AG09319 (cell line): Measurements from ENCODE around the gene ARHGAP22.

Source experiments
- DNase-seq: peaks from one replicate; pipeline ENCODE4 v3.0.0-alpha.2; 2010; ENCODE audit warnings: low read depth; ENCODE audit errors: extremely low read depth
- TF ChIP-seq, protein P1 (sequence below): IDR thresholded peaks from 2 replicates; pipeline ENCODE4 v1.5.1; 2011; ENCODE audit warnings: low read depth, mild to moderate bottlenecking, inconsistent platforms, low read length, moderate library complexity

The ARHGAP22 gene

DNA sequence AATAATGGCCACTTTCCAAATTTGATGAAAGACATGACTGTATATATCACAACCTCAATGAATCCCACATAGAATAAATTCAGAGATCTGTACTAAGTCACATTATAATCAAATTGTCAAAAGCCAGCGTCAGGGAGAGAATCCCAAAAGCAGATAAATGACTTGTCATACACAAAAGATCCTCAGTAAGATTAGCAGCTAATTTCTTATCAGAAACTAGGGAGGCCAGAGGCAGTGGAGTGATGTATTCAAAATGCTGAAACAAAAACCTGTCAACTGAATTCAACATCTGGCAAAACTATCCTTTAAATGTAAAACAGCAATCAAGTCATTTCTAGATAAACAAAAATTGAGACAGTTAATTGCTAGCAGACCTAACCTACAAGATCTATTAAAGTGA lies 11.6 kb upstream of the ARHGAP22 start:
- no peak for DNase-seq
- TF ChIP-seq, protein P1, sequence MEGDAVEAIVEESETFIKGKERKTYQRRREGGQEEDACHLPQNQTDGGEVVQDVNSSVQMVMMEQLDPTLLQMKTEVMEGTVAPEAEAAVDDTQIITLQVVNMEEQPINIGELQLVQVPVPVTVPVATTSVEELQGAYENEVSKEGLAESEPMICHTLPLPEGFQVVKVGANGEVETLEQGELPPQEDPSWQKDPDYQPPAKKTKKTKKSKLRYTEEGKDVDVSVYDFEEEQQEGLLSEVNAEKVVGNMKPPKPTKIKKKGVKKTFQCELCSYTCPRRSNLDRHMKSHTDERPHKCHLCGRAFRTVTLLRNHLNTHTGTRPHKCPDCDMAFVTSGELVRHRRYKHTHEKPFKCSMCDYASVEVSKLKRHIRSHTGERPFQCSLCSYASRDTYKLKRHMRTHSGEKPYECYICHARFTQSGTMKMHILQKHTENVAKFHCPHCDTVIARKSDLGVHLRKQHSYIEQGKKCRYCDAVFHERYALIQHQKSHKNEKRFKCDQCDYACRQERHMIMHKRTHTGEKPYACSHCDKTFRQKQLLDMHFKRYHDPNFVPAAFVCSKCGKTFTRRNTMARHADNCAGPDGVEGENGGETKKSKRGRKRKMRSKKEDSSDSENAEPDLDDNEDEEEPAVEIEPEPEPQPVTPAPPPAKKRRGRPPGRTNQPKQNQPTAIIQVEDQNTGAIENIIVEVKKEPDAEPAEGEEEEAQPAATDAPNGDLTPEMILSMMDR: no peak

DNA sequence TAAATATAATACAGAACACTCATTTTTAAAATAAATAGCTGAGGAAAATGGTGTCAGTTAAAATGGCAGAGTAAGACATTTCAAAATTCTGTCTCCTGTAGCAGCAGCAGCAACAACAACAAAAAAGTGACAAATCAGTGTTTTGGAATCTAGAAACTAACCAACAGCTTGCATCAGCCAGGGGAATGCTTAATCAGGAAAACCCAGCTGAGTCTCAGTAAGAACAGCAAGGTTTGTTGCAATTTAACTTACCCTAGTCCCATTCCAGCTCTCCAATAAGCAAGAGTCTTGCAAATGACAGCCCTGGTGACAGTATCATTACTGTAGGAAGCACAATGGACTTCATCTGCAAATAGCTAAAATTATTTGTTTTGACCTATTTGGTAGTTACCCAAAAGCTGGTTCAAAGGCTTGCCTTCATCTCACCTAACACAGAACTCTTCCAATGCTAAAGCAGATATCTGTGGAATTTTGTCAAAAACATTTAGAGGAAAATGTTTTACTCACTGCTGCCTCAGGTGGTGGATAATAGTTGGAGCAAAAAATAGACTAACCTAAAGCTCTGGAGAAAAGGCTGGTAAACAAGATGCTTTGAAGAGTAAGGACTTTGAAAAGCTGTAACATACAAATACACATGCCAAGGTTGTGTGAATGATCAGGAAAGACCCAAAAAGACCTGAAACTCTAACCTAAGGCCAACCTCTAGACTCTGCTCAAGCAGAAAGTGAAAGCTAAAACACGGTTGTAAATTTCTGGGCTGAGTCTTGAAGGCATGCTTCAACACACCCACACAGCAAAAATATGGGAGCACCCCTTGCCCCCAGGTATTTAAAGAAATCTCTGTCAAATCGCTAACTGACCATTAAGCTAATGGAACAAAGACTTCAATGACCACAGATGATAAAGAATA lies 9.9 kb upstream of the ARHGAP22 start:
- TF ChIP-seq, protein P1: peak; percentile 26

DNA sequence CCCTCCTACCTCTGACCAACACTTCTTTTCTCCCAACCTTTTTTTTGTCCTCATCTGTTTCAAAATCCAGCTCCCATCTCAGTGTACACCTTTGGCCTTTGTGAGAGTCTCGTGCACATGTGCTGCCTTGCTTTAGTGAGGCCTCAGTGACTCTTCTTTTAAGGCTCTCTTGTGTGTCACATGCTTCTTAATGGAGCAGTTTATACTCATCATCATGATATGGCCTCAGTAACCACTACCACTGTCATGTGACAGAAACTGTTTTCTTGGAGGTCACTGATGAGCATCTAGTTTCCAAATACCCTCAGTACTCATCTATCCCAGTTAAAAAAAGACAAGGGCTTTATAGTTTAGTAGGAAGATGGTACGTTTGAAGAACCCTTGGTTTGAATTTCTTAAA lies 8.1 kb upstream of the ARHGAP22 start:
- DNase-seq: no peak
- TF ChIP-seq, protein P1: no peak

More for the DNA sequence above, 9.9 kb upstream of the ARHGAP22 start:
- peak; percentile 57 for DNase-seq

GRCh38 chr10:48612236-48612943 lies 7.5 kb upstream of the ARHGAP22 start:
- TF ChIP-seq, protein P1: no peak
- DNase-seq: no peak

GRCh38 chr10:48611133-48611532 lies 6.3 kb upstream of the ARHGAP22 start:
- DNase-seq: no peak
- TF ChIP-seq, protein P1: no peak

- DNase-seq: no peak
- TF ChIP-seq, protein P1: no peak
These were observed 5.8 kb upstream of the ARHGAP22 start for GRCh38 chr10:48610585-48611093.

- no peak for DNase-seq
- TF ChIP-seq, protein P1: no peak
These were observed 5.2 kb upstream of the ARHGAP22 start for GRCh38 chr10:48609899-48610584.
